Colon (tissue), 2 donors: ENCODE data around the gene AEBP1.

Experiments
- FAIRE-seq: peaks from 2 replicates; lab custom pipeline; 2012; peaks lifted over from hg19 to GRCh38; lab: Jason Lieb, UNC
- donor health status: control.
- donor health status: control.

The AEBP1 gene

GRCh38 chr7:44143646-44144250, 39.6 kb downstream of the AEBP1 start:
- FAIRE-seq: no peak

- FAIRE-seq: no peak
Observed at GRCh38 chr7:44144426-44144967, 40.4 kb downstream of the AEBP1 start.

- FAIRE-seq: no peak
Observed at GRCh38 chr7:44144968-44145478, 40.9 kb downstream of the AEBP1 start.

GRCh38 chr7:44145479-44145968, 41.4 kb downstream of the AEBP1 start:
- no peak for FAIRE-seq

GRCh38 chr7:44145969-44146911, 42.1 kb downstream of the AEBP1 start:
- FAIRE-seq: no peak

GRCh38 chr7:44147026-44147991, 43.2 kb downstream of the AEBP1 start:
- no peak for FAIRE-seq

GRCh38 chr7:44148166-44148565, 44.0 kb downstream of the AEBP1 start:
- no peak for FAIRE-seq

- FAIRE-seq: no peak
Observed at GRCh38 chr7:44148961-44149536, 44.9 kb downstream of the AEBP1 start.

- FAIRE-seq: no peak
Observed at GRCh38 chr7:44149571-44150465, 45.7 kb downstream of the AEBP1 start.

GRCh38 chr7:44150466-44150832, 46.3 kb downstream of the AEBP1 start:
- no peak for FAIRE-seq

- FAIRE-seq: no peak
Observed at GRCh38 chr7:44150966-44151941, 47.1 kb downstream of the AEBP1 start.

- FAIRE-seq: no peak
Observed at GRCh38 chr7:44151956-44152355, 47.8 kb downstream of the AEBP1 start.

GRCh38 chr7:44152971-44153947, 49.1 kb downstream of the AEBP1 start:
- no peak for FAIRE-seq

- FAIRE-seq: no peak
Observed at GRCh38 chr7:44153948-44154335, 49.8 kb downstream of the AEBP1 start.

- no peak for FAIRE-seq
Observed at GRCh38 chr7:44154703-44155102, 50.6 kb downstream of the AEBP1 start.

GRCh38 chr7:44155191-44156185, 51.3 kb downstream of the AEBP1 start:
- no peak for FAIRE-seq
